T47D (cell line): Measurements from ENCODE around the gene HSPB3.
A peak's percentile ranks its signal among the peaks of the same experiment; 100 is the strongest.
"Not testable (repeated sequence)": the region's sequence is repeated elsewhere in the genome, so short reads cannot be mapped to it uniquely, and the experiment has no call there.

Experiments used
- DNase-seq, 2 experiments: peaks; one replicate each; pipeline versions ENCODE4 v3.0.0 to v3.0.0-alpha.2; 2011 to 2012; ENCODE audit warnings: low read depth in 1 of 2, low spot score in 1 of 2
- JUND ChIP-seq: IDR thresholded peaks from 2 replicates; pipeline ENCODE4 v1.6.1; 2012; ENCODE audit warnings: low read depth
- in situ Hi-C: cut with HindIII; loops from 2 replicates; pipeline ENCODE4 v1.10.0; 2016; ENCODE audit warnings: low sequenced_read_pairs, low pct_unique_long_range_greater_than_20kb

The HSPB3 gene

GRCh38 chr5:54455413-54456157 is at the start of gene HSPB3:
Gene HSPB3 (plus strand): TSS chr5:54455699. CDS start chr5:54455790, 91 bp downstream.
- in situ Hi-C loops: no loop called here
- no peak for DNase-seq

GRCh38 chr5:54411176-54411575 is 44.3 kb upstream of the HSPB3 start:
- in situ Hi-C loops: no loop called here
- no peak for TF ChIP-seq JUND
- DNase-seq: no peak

More at GRCh38 chr5:54455413-54456157, at the start of gene HSPB3:
- no peak for TF ChIP-seq JUND

- no peak for TF ChIP-seq JUND
- in situ Hi-C loops: no loop called here
- no peak for DNase-seq
These were observed 42.6 kb upstream of the HSPB3 start for GRCh38 chr5:54412913-54413312.

- no peak for TF ChIP-seq JUND
- in situ Hi-C loops: no loop called here
- DNase-seq: no peak
These were observed 40.4 kb upstream of the HSPB3 start for GRCh38 chr5:54415147-54415546.

GRCh38 chr5:54415896-54416601 is 39.5 kb upstream of the HSPB3 start:
- DNase-seq: peak in 1 of 2 experiments; percentile 39
- no peak for TF ChIP-seq JUND
- in situ Hi-C loops: no loop called here

GRCh38 chr5:54419573-54420423 is 35.7 kb upstream of the HSPB3 start:
- in situ Hi-C loops: not testable (repeated sequence)
- DNase-seq: peak; percentile 66 to 69

- DNase-seq, in situ Hi-C loops: not testable (repeated sequence)
These were observed 35.0 kb upstream of the HSPB3 start for GRCh38 chr5:54420511-54420910.

- DNase-seq: no peak
- TF ChIP-seq JUND: no peak
- in situ Hi-C loops: no loop called here
These were observed 33.5 kb upstream of the HSPB3 start for GRCh38 chr5:54421976-54422375.

- no peak for DNase-seq
- no peak for TF ChIP-seq JUND
- in situ Hi-C loops: no loop called here
These were observed 30.2 kb upstream of the HSPB3 start for GRCh38 chr5:54425258-54425657.

- DNase-seq: no peak
- no peak for TF ChIP-seq JUND
- in situ Hi-C loops: no loop called here
These were observed 29.3 kb upstream of the HSPB3 start for GRCh38 chr5:54426209-54426608.

- in situ Hi-C loops, DNase-seq: not testable (repeated sequence)
These were observed 20.8 kb upstream of the HSPB3 start for GRCh38 chr5:54434650-54435049.

- TF ChIP-seq JUND: peak; percentile 37; the same call in 1 of the 2 replicates
- peak in 1 of 2 experiments; percentile 56 for DNase-seq
- in situ Hi-C loops: no loop called here
These were observed 16.7 kb upstream of the HSPB3 start for GRCh38 chr5:54438620-54439389.
